SU-DHL-6 (cell line): ENCODE results near the gene NCKAP5.

Source experiments
- H2AFZ ChIP-seq: fragments of 200-600 bp; sonication (generic); 2 replicates; pipeline ENCODE4 v1.6.1; 2014; ENCODE audit warnings: low read depth, mild to moderate bottlenecking, moderate library complexity, mixed read lengths, antibody characterized with exemption, low read length; ENCODE audit not compliant: severe bottlenecking
- H3F3A ChIP-seq: fragments of 200-600 bp; shearing (Covaris generic); 2 replicates; pipeline ENCODE4 v1.6.0; 2016; ENCODE audit warnings: antibody characterized with exemption, mild to moderate bottlenecking; ENCODE audit not compliant: insufficient read depth
- H3K27ac ChIP-seq: fragments of 200-600 bp; sonication (generic); 2 replicates; pipeline ENCODE4 v1.5.1; 2016; ENCODE audit warnings: low read depth, mild to moderate bottlenecking, low read length, moderate library complexity, mixed read lengths
- H3K27me3 ChIP-seq: fragments of 200-600 bp; sonication (generic), shearing (Covaris generic); 2 replicates; pipeline ENCODE4 v1.6.0; 2014; ENCODE audit warnings: mild to moderate bottlenecking, low read length
- H3K36me3 ChIP-seq: fragments of 200-600 bp; sonication (generic); 2 replicates; pipeline ENCODE4 v1.6.1; 2014; ENCODE audit warnings: mild to moderate bottlenecking, low read length, mixed read lengths
- H3K4me2 ChIP-seq: fragments of 300-600, 200-600 bp; shearing (Covaris generic), sonication (generic); 2 replicates; pipeline ENCODE4 v1.6.0; 2014; ENCODE audit warnings: low read length, low read depth, mild to moderate bottlenecking; ENCODE audit not compliant: poor library complexity, severe bottlenecking
- H3K4me3 ChIP-seq: fragments of 200-600 bp; sonication (generic); 2 replicates; pipeline ENCODE4 v1.5.1; 2014; ENCODE audit warnings: antibody characterized with exemption, low read length, mild to moderate bottlenecking, mixed read lengths; ENCODE audit not compliant: insufficient read depth, poor library complexity, severe bottlenecking
- H3K79me2 ChIP-seq: fragments of 200-600 bp; sonication (generic); 2 replicates; pipeline ENCODE4 v1.6.1; 2014; ENCODE audit warnings: mild to moderate bottlenecking, low read length, moderate library complexity; ENCODE audit not compliant: insufficient read depth
- H3K9ac ChIP-seq: fragments of 200-600 bp; sonication (generic); 2 replicates; pipeline ENCODE4 v1.7.0; 2014; ENCODE audit warnings: mild to moderate bottlenecking, low read length
- H3K9me2 ChIP-seq: fragments of 200-600 bp; sonication (generic); replicated peaks from 2 replicates; pipeline ENCODE4 v1.6.1; 2014; ENCODE audit warnings: low read length; ENCODE audit not compliant: insufficient read depth
- H3K9me3 ChIP-seq: fragments of 200-600 bp; sonication (generic); 2 replicates; pipeline ENCODE4 v1.6.1; 2014; ENCODE audit warnings: low read length, mixed read lengths; ENCODE audit not compliant: insufficient read depth
- H4K20me1 ChIP-seq: fragments of 200-600 bp; sonication (generic); 2 replicates; pipeline ENCODE4 v1.6.1; 2014; ENCODE audit warnings: low read depth, mild to moderate bottlenecking, antibody characterized with exemption, low read length, moderate library complexity, mixed read lengths
- EZH2phosphoT487 ChIP-seq: fragments of 200-600 bp; sonication (generic), shearing (Covaris generic); conservative IDR thresholded peaks from 2 replicates; pipeline ENCODE4 v1.6.1; 2018; ENCODE audit warnings: mild to moderate bottlenecking, antibody characterized with exemption, low read length, moderate library complexity, mixed read lengths
- TF ChIP-seq, protein P1 (sequence below): fragments of 200-600 bp; sonication (generic); IDR thresholded peaks from one replicate; pipeline ENCODE4 v1.5.1; 2017; ENCODE audit warnings: antibody characterized with exemption, mild to moderate bottlenecking, low read length, moderate library complexity; ENCODE audit not compliant: insufficient read depth, poor library complexity, severe bottlenecking

NCKAP5 gene

DNA sequence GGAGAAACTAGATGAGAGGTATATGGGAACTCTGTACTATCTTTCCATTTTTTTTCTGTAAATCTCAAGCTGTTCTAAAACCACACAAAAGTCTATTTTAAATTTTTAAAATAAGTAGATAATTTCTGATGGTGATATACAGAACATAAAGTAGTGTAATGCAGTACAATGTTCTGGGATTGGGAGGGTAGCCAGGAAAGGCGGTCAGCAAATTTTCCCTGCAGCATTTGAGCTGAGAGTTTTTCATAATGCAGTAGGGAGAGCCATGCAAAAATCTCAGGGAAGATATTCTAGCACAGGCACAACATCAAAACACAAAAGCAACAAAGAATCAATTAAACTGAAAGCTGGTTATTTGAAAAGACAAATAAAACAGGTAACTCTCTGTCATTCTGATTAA, 141.5 kb downstream of the NCKAP5 start:
- Histone ChIP-seq H3K27ac (no peak overlapping the region), H3K27me3 (no peaks in the 10 kb centered on the region), H3K4me2 (no peak overlapping the region), H4K20me1 (no peaks in the 10 kb centered on the region), H3K36me3 (no peaks in the 10 kb centered on the region), H3K9ac (no peak overlapping the region), H3K4me3 (no peak overlapping the region), H3K9me3 (no peaks in the 10 kb centered on the region), H2AFZ (no peak overlapping the region), H3F3A (no peaks in the 10 kb centered on the region), H3K9me2 (no peaks in the 10 kb centered on the region), H3K79me2 (no peaks in the 10 kb centered on the region)
- TF ChIP-seq, protein P1, sequence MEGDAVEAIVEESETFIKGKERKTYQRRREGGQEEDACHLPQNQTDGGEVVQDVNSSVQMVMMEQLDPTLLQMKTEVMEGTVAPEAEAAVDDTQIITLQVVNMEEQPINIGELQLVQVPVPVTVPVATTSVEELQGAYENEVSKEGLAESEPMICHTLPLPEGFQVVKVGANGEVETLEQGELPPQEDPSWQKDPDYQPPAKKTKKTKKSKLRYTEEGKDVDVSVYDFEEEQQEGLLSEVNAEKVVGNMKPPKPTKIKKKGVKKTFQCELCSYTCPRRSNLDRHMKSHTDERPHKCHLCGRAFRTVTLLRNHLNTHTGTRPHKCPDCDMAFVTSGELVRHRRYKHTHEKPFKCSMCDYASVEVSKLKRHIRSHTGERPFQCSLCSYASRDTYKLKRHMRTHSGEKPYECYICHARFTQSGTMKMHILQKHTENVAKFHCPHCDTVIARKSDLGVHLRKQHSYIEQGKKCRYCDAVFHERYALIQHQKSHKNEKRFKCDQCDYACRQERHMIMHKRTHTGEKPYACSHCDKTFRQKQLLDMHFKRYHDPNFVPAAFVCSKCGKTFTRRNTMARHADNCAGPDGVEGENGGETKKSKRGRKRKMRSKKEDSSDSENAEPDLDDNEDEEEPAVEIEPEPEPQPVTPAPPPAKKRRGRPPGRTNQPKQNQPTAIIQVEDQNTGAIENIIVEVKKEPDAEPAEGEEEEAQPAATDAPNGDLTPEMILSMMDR, result no peak
- no peak for TF ChIP-seq EZH2phosphoT487

DNA sequence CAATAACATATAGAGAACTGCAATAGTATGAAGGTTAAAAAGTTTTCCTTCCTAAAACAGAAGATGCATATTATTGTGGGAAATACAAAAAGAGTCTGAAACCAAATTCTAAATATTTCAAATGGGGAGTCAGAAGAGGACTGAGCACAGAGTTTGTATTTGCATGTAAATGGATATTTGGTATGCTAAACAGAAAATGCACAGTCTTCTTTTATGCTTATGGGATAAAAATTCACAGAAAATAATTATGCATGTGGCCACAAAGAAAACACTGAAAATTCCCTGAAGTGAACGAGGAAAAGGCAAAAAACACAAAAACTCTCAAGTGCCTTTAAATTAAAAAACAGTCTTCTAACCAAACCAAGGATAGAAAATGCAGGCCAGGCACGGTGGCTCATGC, 142.7 kb downstream of the NCKAP5 start:
- no peaks in the 10 kb centered on the region for H4K20me1 ChIP-seq
- TF ChIP-seq, protein P1, result no peak
- no peak for TF ChIP-seq EZH2phosphoT487

DNA sequence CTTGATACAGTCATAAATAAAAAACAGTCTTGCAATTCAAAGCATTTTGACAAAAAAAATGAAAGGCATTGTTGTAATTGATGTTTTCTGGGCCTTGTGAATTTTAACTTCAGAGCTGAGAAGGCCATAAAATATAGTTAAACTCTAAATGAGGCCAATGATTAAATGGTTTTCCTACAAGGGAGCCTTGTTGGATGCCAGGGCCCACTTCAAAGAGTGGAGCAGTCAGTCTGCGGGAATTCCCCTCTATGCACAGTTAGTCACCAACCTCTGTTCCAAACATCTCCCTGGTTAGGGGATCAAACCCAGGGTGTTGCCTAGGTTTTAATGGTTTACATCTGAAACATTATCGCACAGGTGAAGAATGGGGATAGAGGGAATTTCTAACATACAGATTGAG, 143.4 kb downstream of the NCKAP5 start:
- H3K9me3 ChIP-seq, result no peaks in the 10 kb centered on the region

More for the DNA sequence above, 142.7 kb downstream of the NCKAP5 start:
- no peak overlapping the region for H3K4me3 ChIP-seq
- H3K4me2 ChIP-seq, result no peak overlapping the region
- H3K27ac ChIP-seq, result no peak overlapping the region
- H3K9ac ChIP-seq, result no peak overlapping the region
- no peaks in the 10 kb centered on the region for H3K9me2 ChIP-seq
- H3F3A ChIP-seq, result no peaks in the 10 kb centered on the region
- H3K79me2 ChIP-seq, result no peaks in the 10 kb centered on the region
- H3K36me3 ChIP-seq, result no peaks in the 10 kb centered on the region
- no peaks in the 10 kb centered on the region for H3K27me3 ChIP-seq
- H2AFZ ChIP-seq, result no peak overlapping the region
- no peaks in the 10 kb centered on the region for H3K9me3 ChIP-seq

More for the DNA sequence above, 143.4 kb downstream of the NCKAP5 start:
- Histone ChIP-seq H3K27me3 (no peaks in the 10 kb centered on the region), H3K27ac (no peak overlapping the region), H3K79me2 (no peaks in the 10 kb centered on the region), H4K20me1 (no peaks in the 10 kb centered on the region), H2AFZ (no peak overlapping the region), H3K36me3 (no peaks in the 10 kb centered on the region), H3K4me3 (no peak overlapping the region), H3K4me2 (no peak overlapping the region), H3F3A (no peaks in the 10 kb centered on the region), H3K9ac (no peak overlapping the region), H3K9me2 (no peaks in the 10 kb centered on the region)
- TF ChIP-seq, protein P1, result no peak
- no peak for TF ChIP-seq EZH2phosphoT487
